GM21528 (cell line): ENCODE measurements around the gene TAOK2.

Experiments
- ATAC-seq: cut with Tn5 transposase; IDR thresholded peaks from one replicate; pipeline ENCODE4 v1.9.1; 2021; ENCODE audit warnings: mild to moderate bottlenecking, moderate library complexity; ENCODE audit not compliant: unreplicated experiment, low FRiP score

Gene TAOK2

GRCh38 chr16:29986231-29986630 lies 12.6 kb downstream of the TAOK2 start:
- no peak for ATAC-seq

- ATAC-seq, result no peak
Measured at GRCh38 chr16:29986931-29987330, 13.3 kb downstream of the TAOK2 start.

- no peak for ATAC-seq
Measured at GRCh38 chr16:29987371-29988085, 13.9 kb downstream of the TAOK2 start.

GRCh38 chr16:29988346-29989075 lies 14.8 kb downstream of the TAOK2 start:
- ATAC-seq, result no peak

- ATAC-seq, result no peak
Measured at GRCh38 chr16:29989111-29989858, 15.6 kb downstream of the TAOK2 start.

- no peak for ATAC-seq
Measured at GRCh38 chr16:29990034-29990433, 16.4 kb downstream of the TAOK2 start.

- no peak for ATAC-seq
Measured at GRCh38 chr16:29990883-29991570, 17.4 kb downstream of the TAOK2 start.

GRCh38 chr16:29991571-29991904 lies 17.9 kb downstream of the TAOK2 start:
- ATAC-seq, result no peak

GRCh38 chr16:29992344-29992967 lies 18.8 kb downstream of the TAOK2 start:
- ATAC-seq, result no peak

GRCh38 chr16:29993191-29993902 lies 19.7 kb downstream of the TAOK2 start:
- no peak for ATAC-seq

- no peak for ATAC-seq
Measured at GRCh38 chr16:29993903-29994599, 20.4 kb downstream of the TAOK2 start.

GRCh38 chr16:29994600-29995323 lies 21.1 kb downstream of the TAOK2 start:
- ATAC-seq, result peak; percentile 46

- peak; percentile 50 for ATAC-seq
Measured at GRCh38 chr16:29995324-29995910, 21.7 kb downstream of the TAOK2 start, which contains the start of gene HIRIP3. HIRIP3 (minus strand) TSS chr16:29995617; CDS start chr16:29995605, 12 bp downstream.

GRCh38 chr16:29995911-29996765 lies 22.5 kb downstream of the TAOK2 start, which contains the start of gene INO80E:
INO80E (plus strand) TSS chr16:29996241; CDS start chr16:29996311, 70 bp downstream.
- peak; percentile 76 for ATAC-seq

GRCh38 chr16:29996766-29997250 lies 23.1 kb downstream of the TAOK2 start:
- no peak for ATAC-seq

- no peak for ATAC-seq
Measured at GRCh38 chr16:29999605-30000004, 25.9 kb downstream of the TAOK2 start.
